B cell (primary cell): ENCODE measurements around the gene CLK4. TPM values are rescaled to one million over a fixed set of nuclear protein-coding genes. Genes with fewer than 3 reads are reported as not detected.

ENCODE experiments used
- ATAC-seq: fragments of 200-7000 bp; cut with Tn5 transposase; one replicate; pipeline ENCODE4 v1.10.0; 2021; ENCODE audit warnings: low read depth, mild to moderate bottlenecking, moderate number of reproducible peaks, moderate library complexity
- CTCF ChIA-PET: fragments of 350-600 bp; sonication (Branson Sonifier 250); formaldehyde crosslinking; loops from one replicate; lab custom pipeline; 2021; ENCODE audit warnings: antibody characterized with exemption, inconsistent platforms; lab: Charles Lee
- POLR2A ChIA-PET: fragments of 350-600 bp; sonication (Branson Sonifier 250); formaldehyde crosslinking; loops from one replicate; lab custom pipeline; 2021; ENCODE audit warnings: antibody characterized with exemption; lab: Charles Lee
- DNase-seq: peaks from one replicate; pipeline ENCODE4 v3.0.0; 2013
- H2AFZ ChIP-seq: 2 replicates; pipeline ENCODE4 v1.6.1; 2012; ENCODE audit warnings: mild to moderate bottlenecking, low read depth, low read length; ENCODE audit not compliant: insufficient read depth, poor library complexity, severe bottlenecking
- H3K27ac ChIP-seq, 2 donors: 1 replicate in 1 of 2; 2 replicates in 1 of 2; pipeline ENCODE4 v1.5.1; 2012 to 2013; ENCODE audit warnings: low read length in 2 of 2, mild to moderate bottlenecking in 2 of 2, moderate library complexity in 1 of 2
- H3K27me3 ChIP-seq, 4 experiments: fragments of 200-600 bp in 1 of 4; sonication (generic) in 1 of 4; replicated peaks in 1 of 4; 1 replicate in 2 of 4; 2 replicates in 2 of 4; pipeline versions ENCODE4 v1.6.1 to v1.7.0; 2013 to 2016; ENCODE audit warnings: low read length in 3 of 4, mild to moderate bottlenecking in 2 of 4, mixed read lengths in 1 of 4, moderate library complexity in 1 of 4; ENCODE audit not compliant: insufficient read depth in 4 of 4, control insufficient read depth in 3 of 4; ENCODE audit errors: control extremely low read depth in 1 of 4
- H3K36me3 ChIP-seq, 2 experiments: replicated peaks in 1 of 2; 1 replicate in 1 of 2; 2 replicates in 1 of 2; pipeline versions ENCODE4 v1.6.1 to v1.7.1; 2013; ENCODE audit warnings: low read length in 1 of 2; ENCODE audit not compliant: insufficient read depth in 2 of 2, control insufficient read depth in 1 of 2; ENCODE audit errors: control extremely low read depth in 1 of 2, extremely low read depth in 1 of 2
- H3K4me1 ChIP-seq, 2 donors: fragments of 200-600 bp in 1 of 2; sonication (generic) in 1 of 2; 1 replicate in 1 of 2; 2 replicates in 1 of 2; pipeline versions ENCODE4 v1.5.1 to v1.6.1; 2013 to 2017; ENCODE audit warnings: low read length in 2 of 2; ENCODE audit not compliant: control insufficient read depth in 2 of 2, insufficient read depth in 2 of 2
- H3K4me2 ChIP-seq: replicated peaks from 2 replicates; pipeline ENCODE3; 2012; ENCODE audit warnings: mild to moderate bottlenecking, low read depth, low read length; ENCODE audit not compliant: poor library complexity, severe bottlenecking
- H3K4me3 ChIP-seq, 5 experiments: fragments of 200-600 bp in 1 of 5; sonication (generic) in 1 of 5; 1 replicate in 3 of 5; 2 replicates in 2 of 5; pipeline versions ENCODE4 v1.5.1 to v1.7.0; 2011 to 2016; ENCODE audit warnings: low read length in 4 of 5, mild to moderate bottlenecking in 4 of 5, low read depth in 2 of 5, control low read depth in 1 of 5, moderate library complexity in 1 of 5; ENCODE audit not compliant: insufficient read depth in 1 of 5; ENCODE audit errors: control extremely low read depth in 1 of 5, extremely low read depth in 1 of 5
- H3K79me2 ChIP-seq: fragments of 200-600 bp; sonication (generic); one replicate; pipeline ENCODE4 v1.6.0; 2016; ENCODE audit warnings: low read length; ENCODE audit not compliant: control insufficient read depth, insufficient read depth
- H3K9ac ChIP-seq: fragments of 200-600 bp; sonication (generic); 2 replicates; pipeline ENCODE4 v1.6.1; 2017; ENCODE audit warnings: mild to moderate bottlenecking, low read length, moderate library complexity
- H3K9me3 ChIP-seq, 3 donors: one replicate each; pipeline versions ENCODE4 v1.6.1 to v1.7.1; 2013; ENCODE audit warnings: low read length in 2 of 3; ENCODE audit not compliant: control insufficient read depth in 2 of 3, insufficient read depth in 1 of 3; ENCODE audit errors: control extremely low read depth in 1 of 3
- H4K20me1 ChIP-seq: 2 replicates; pipeline ENCODE4 v1.6.0; 2012; ENCODE audit warnings: mild to moderate bottlenecking, low read length; ENCODE audit not compliant: insufficient read depth, control insufficient read depth, poor library complexity, severe bottlenecking
- H3K27ac Mint-ChIP-seq: one replicate; pipeline ENCODE4 v1.8.0; 2021; ENCODE audit warnings: mixed read lengths
- H3K27me3 Mint-ChIP-seq: one replicate; pipeline ENCODE4 v1.8.0; 2021; ENCODE audit warnings: mixed read lengths
- H3K4me1 Mint-ChIP-seq: one replicate; pipeline ENCODE4 v1.8.0; 2021; ENCODE audit warnings: mixed read lengths
- H3K4me3 Mint-ChIP-seq: one replicate; pipeline ENCODE4 v1.8.0; 2021; ENCODE audit warnings: mixed read lengths
- H3K9me3 Mint-ChIP-seq: one replicate; pipeline ENCODE4 v1.8.0; 2022; ENCODE audit warnings: mixed read lengths; ENCODE audit not compliant: insufficient read depth
- EZH2 ChIP-seq: IDR thresholded peaks from 2 replicates; pipeline ENCODE4 v1.6.1; 2012; ENCODE audit warnings: borderline replicate concordance, low read depth, mild to moderate bottlenecking, moderate library complexity, low read length; ENCODE audit not compliant: insufficient read depth, poor library complexity, severe bottlenecking
- WGBS: methylation state at CpG from one replicate; pipeline ENCODE4 v1.1.5; 2013; ENCODE audit warnings: missing lambda C conversion rate; ENCODE audit not compliant: insufficient coverage; 5-methylcytosine and 5-hydroxymethylcytosine counted together
- intact Hi-C: fragments of 100-400 bp; cut with micrococcal nuclease; formaldehyde crosslinking; loops from one replicate; pipeline ENCODE4 v1.10.0; 2022
- polyA plus RNA-seq: library from polyadenylated mRNA; depleted of rRNA; stranded (reverse); fragments of >200 nt; gene quantifications from 2 replicates; pipeline ENCODE4 v1.2.3, GENCODE V29; 2012
- total RNA-seq, 2 donors: library from RNA; stranded (reverse); fragments of 120-200 nt in 1 of 2; gene quantifications; 1 replicate in 1 of 2; 2 replicates in 1 of 2; pipeline versions ENCODE4 v1.2.3 to v1.2.4, GENCODE V29; 2013 to 2022
- TF ChIP-seq, protein P1 (sequence below): fragments of 200-600 bp; IDR thresholded peaks from one replicate; pipeline ENCODE4 v1.8.0; 2022; ENCODE audit warnings: antibody characterized with exemption, mild to moderate bottlenecking

CLK4 gene
- total and polyA plus RNA-seq, 2 donors (not counting 1 experiment from before 2014, with no cell fraction given): 72.3 to 132 TPM

DNA sequence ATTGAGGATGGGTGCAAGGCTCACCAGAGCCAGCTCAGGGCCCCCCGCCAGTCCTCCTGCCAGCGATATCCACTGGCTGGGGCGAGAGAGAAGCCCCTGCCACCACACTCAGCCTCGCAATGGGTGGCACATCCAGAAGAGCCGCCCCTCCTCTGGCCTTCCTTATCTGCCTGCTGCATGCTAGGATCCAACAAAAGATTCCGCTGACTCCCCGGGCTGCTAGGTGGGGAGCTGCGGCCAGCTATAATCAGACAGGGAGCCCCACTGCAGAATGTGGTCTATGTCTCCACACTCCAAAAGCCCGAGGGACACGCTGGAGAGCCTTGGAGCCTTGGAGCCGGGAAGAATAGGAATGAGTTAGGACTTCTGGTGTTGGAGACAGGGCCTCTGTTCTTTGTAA is 69.4 kb downstream of the CLK4 start:
- no peak for TF ChIP-seq EZH2
- TF ChIP-seq, protein P1, sequence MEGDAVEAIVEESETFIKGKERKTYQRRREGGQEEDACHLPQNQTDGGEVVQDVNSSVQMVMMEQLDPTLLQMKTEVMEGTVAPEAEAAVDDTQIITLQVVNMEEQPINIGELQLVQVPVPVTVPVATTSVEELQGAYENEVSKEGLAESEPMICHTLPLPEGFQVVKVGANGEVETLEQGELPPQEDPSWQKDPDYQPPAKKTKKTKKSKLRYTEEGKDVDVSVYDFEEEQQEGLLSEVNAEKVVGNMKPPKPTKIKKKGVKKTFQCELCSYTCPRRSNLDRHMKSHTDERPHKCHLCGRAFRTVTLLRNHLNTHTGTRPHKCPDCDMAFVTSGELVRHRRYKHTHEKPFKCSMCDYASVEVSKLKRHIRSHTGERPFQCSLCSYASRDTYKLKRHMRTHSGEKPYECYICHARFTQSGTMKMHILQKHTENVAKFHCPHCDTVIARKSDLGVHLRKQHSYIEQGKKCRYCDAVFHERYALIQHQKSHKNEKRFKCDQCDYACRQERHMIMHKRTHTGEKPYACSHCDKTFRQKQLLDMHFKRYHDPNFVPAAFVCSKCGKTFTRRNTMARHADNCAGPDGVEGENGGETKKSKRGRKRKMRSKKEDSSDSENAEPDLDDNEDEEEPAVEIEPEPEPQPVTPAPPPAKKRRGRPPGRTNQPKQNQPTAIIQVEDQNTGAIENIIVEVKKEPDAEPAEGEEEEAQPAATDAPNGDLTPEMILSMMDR: no peak
- H3K9me3 Mint-ChIP-seq: no peaks in the 10 kb centered on the region
- no peak overlapping the region for H3K27ac Mint-ChIP-seq
- DNase-seq: no peak
- H3K9me3 ChIP-seq: peaks cover 0 to 11% (median 0%) of the 10 kb centered on the region in 3 donors
- no peaks in the 10 kb centered on the region for H3K79me2 ChIP-seq
- no peak for ATAC-seq
- no peak overlapping the region for H3K4me3 ChIP-seq
- peaks cover 0 to 5% of the 10 kb centered on the region in 2 donors for H3K4me1 ChIP-seq
- H3K4me3 Mint-ChIP-seq: no peak overlapping the region
- H3K9ac ChIP-seq: no peak overlapping the region
- no peaks in the 10 kb centered on the region for H3K36me3 ChIP-seq
- no peaks in the 10 kb centered on the region for H4K20me1 ChIP-seq
- no peak overlapping the region for H3K4me2 ChIP-seq
- H3K27me3 Mint-ChIP-seq: peaks cover 26% of the 10 kb centered on the region
- no peak overlapping the region for H2AFZ ChIP-seq
- whole genome bisulfite sequencing: 97% methylated on average over 11 of the region's 11 CpGs
- peaks cover 0 to 2% (median 0%) of the 10 kb centered on the region in 4 experiments for H3K27me3 ChIP-seq
- no peak overlapping the region for H3K27ac ChIP-seq
- ChIA-PET CTCF (no interaction called here), POLR2A (no interaction called here)
- intact Hi-C loops: no loop called here
- peaks cover 9% of the 10 kb centered on the region for H3K4me1 Mint-ChIP-seq

DNA sequence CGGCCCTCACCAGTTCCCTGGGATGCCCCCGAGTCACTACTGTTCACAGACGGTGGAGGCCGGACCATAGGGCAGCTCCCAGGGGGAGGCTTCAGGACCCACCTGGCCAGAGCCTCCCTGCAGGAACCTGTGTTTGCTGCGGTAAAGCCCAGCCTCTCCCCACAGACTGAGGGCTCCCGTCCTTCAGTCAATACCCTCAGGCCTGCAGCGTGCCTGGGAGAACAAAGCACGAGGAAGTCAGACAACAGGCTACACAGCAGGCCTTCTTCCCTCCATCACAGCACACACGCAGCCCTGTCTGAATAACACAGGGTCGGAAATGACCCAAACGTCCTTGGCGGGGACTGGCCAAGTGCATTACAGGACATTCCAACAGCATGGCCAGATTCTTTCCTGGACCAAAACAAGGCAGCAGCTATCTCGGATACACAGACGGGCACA is 71.1 kb downstream of the CLK4 start:
- H3K4me2 ChIP-seq: no peak overlapping the region
- ATAC-seq (no peak), DNase-seq (no peak)
- WGBS: 96% methylated on average over 14 of the region's 14 CpGs
- H3K36me3 ChIP-seq: no peaks in the 10 kb centered on the region
- no peak overlapping the region for H3K27ac ChIP-seq
- no peaks in the 10 kb centered on the region for H3K79me2 ChIP-seq
- Mint-ChIP-seq H3K27ac (no peak overlapping the region), H3K4me3 (no peak overlapping the region), H3K4me1 (peaks cover 9% of the 10 kb centered on the region), H3K9me3 (no peaks in the 10 kb centered on the region), H3K27me3 (peaks cover 22% of the 10 kb centered on the region)
- ChIA-PET CTCF (no interaction called here), POLR2A (no interaction called here)
- peaks cover 0 to 5% of the 10 kb centered on the region in 2 donors for H3K4me1 ChIP-seq
- intact Hi-C loops: no loop called here
- peaks cover 0 to 3% (median 0%) of the 10 kb centered on the region in 3 donors for H3K9me3 ChIP-seq
- no peak overlapping the region for H2AFZ ChIP-seq
- H3K4me3 ChIP-seq: no peak overlapping the region
- H3K27me3 ChIP-seq: peaks cover 0 to 5% (median 0%) of the 10 kb centered on the region in 4 experiments
- H3K9ac ChIP-seq: no peak overlapping the region
- no peaks in the 10 kb centered on the region for H4K20me1 ChIP-seq
- TF ChIP-seq, protein P1: no peak
- TF ChIP-seq EZH2: no peak
